GM19240 (cell line): Measurements from ENCODE around the gene CLMP.

ENCODE experiments used
- DNase-seq: peaks from one replicate; pipeline ENCODE4 v3.0.0; 2011; ENCODE audit warnings: low spot score; ENCODE audit not compliant: insufficient read length

CLMP gene

GRCh38 chr11:123195188-123196059 lies at the start of gene CLMP:
Gene CLMP (minus strand): TSS chr11:123195248. CDS start chr11:123194940, 308 bp downstream.
- DNase-seq = no peak

GRCh38 chr11:123241874-123242543 lies 47.0 kb upstream of the CLMP start:
- DNase-seq = no peak

- DNase-seq = no peak
These were observed 46.2 kb upstream of the CLMP start for GRCh38 chr11:123241294-123241693.

GRCh38 chr11:123239191-123240150 lies 44.4 kb upstream of the CLMP start:
- no peak for DNase-seq

- no peak for DNase-seq
These were observed 43.2 kb upstream of the CLMP start for GRCh38 chr11:123238297-123238696.

GRCh38 chr11:123236879-123237278 lies 41.8 kb upstream of the CLMP start:
- DNase-seq = no peak

- no peak for DNase-seq
These were observed 40.7 kb upstream of the CLMP start for GRCh38 chr11:123235656-123236261.

GRCh38 chr11:123235117-123235655 lies 40.1 kb upstream of the CLMP start:
- DNase-seq = no peak

- no peak for DNase-seq
These were observed 38.9 kb upstream of the CLMP start for GRCh38 chr11:123233975-123234334.

- peak; percentile 45 for DNase-seq
These were observed 38.4 kb upstream of the CLMP start for GRCh38 chr11:123233280-123233974.

- DNase-seq = no peak
These were observed 36.7 kb upstream of the CLMP start for GRCh38 chr11:123231777-123232176.

GRCh38 chr11:123231256-123231655 lies 36.2 kb upstream of the CLMP start:
- no peak for DNase-seq

- no peak for DNase-seq
These were observed 35.3 kb upstream of the CLMP start for GRCh38 chr11:123230346-123230745.

- DNase-seq = no peak
These were observed 33.6 kb upstream of the CLMP start for GRCh38 chr11:123228496-123229163.

GRCh38 chr11:123227763-123228495 lies 32.9 kb upstream of the CLMP start:
- no peak for DNase-seq

GRCh38 chr11:123221584-123221983 lies 26.5 kb upstream of the CLMP start:
- DNase-seq = no peak

GRCh38 chr11:123221096-123221561 lies 26.1 kb upstream of the CLMP start:
- no peak for DNase-seq

- DNase-seq = no peak
These were observed 24.1 kb upstream of the CLMP start for GRCh38 chr11:123219066-123219690.
